ENCODE results near the gene NELL1.

NELL1 gene

GRCh38 chr11:21421711-21422329 is 752.4 kb downstream of the NELL1 start:
- Histone ChIP-seq H3K36me3 (ENCODE audit: control insufficient read depth, insufficient read depth, low read length) (no peaks in the 10 kb centered on the region), H3K9me3 (ENCODE audit: control insufficient read depth, low read length) (no peaks in the 10 kb centered on the region), H3K4me1 (ENCODE audit: control insufficient read depth, insufficient read depth, low read length, poor library complexity, severe bottlenecking) (no peaks in the 10 kb centered on the region), H3K4me3 (ENCODE audit: extremely low read depth, insufficient read depth, low read length, poor library complexity, severe bottlenecking) (no peak overlapping the region), H3K27ac (ENCODE audit: low read depth, low read length, severe bottlenecking) (peak overlapping the region; percentile 13)
- WGBS, 2 experiments (ENCODE audit: insufficient coverage in 2 of 2) = no CpG with 5 or more reads among the region's 5 CpGs

- no peaks in the 10 kb centered on the region for H3K36me3 ChIP-seq (ENCODE audit: control insufficient read depth, insufficient read depth, low read length)
- no peaks in the 10 kb centered on the region for H3K9me3 ChIP-seq (ENCODE audit: control insufficient read depth, low read length)
- no peak overlapping the region for H3K4me3 ChIP-seq (ENCODE audit: extremely low read depth, insufficient read depth, low read length, poor library complexity, severe bottlenecking)
- WGBS, 2 experiments (ENCODE audit: insufficient coverage in 2 of 2) = 90 to 100% methylated on average over 2 of the region's 3 CpGs
- no peaks in the 10 kb centered on the region for H3K4me1 ChIP-seq (ENCODE audit: control insufficient read depth, insufficient read depth, low read length, poor library complexity, severe bottlenecking)
- H3K27ac ChIP-seq (ENCODE audit: low read depth, low read length, severe bottlenecking) = no peak overlapping the region
Observed at GRCh38 chr11:21426931-21427330, 757.5 kb downstream of the NELL1 start.

DNA sequence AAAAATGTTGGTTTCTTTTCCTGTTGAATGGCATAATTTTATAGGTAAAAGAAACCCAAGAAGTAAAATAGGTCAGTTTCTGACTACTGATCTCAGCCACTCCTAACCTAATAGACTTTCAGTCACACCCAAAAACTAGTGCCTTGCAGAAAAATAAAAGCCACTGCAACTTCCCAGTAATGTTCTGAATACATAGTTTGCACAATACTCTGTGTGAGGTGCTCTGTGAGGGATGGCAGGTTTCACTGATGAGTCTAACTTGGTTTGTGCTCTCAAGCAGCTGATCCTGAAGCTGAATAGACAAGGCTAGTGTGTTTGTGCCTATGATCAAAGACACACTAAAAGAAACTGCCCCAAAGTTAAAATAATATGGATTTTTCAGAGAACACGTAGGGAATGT is 758.3 kb downstream of the NELL1 start:
- no peaks in the 10 kb centered on the region for H3K9me3 ChIP-seq (ENCODE audit: control insufficient read depth, low read length)
- no peaks in the 10 kb centered on the region for H3K36me3 ChIP-seq (ENCODE audit: control insufficient read depth, insufficient read depth, low read length)
- no peak overlapping the region for H3K27ac ChIP-seq (ENCODE audit: low read depth, low read length, severe bottlenecking)
- 60 to 88% methylated on average over 1 of the region's 1 CpG for WGBS, 2 experiments (ENCODE audit: insufficient coverage in 2 of 2)
- no peak overlapping the region for H3K4me3 ChIP-seq (ENCODE audit: extremely low read depth, insufficient read depth, low read length, poor library complexity, severe bottlenecking)
- H3K4me1 ChIP-seq (ENCODE audit: control insufficient read depth, insufficient read depth, low read length, poor library complexity, severe bottlenecking) = no peaks in the 10 kb centered on the region

- Histone ChIP-seq H3K27ac (ENCODE audit: low read depth, low read length, severe bottlenecking) (no peak overlapping the region), H3K36me3 (ENCODE audit: control insufficient read depth, insufficient read depth, low read length) (no peaks in the 10 kb centered on the region), H3K4me1 (ENCODE audit: control insufficient read depth, insufficient read depth, low read length, poor library complexity, severe bottlenecking) (no peaks in the 10 kb centered on the region), H3K4me3 (ENCODE audit: extremely low read depth, insufficient read depth, low read length, poor library complexity, severe bottlenecking) (no peak overlapping the region), H3K9me3 (ENCODE audit: control insufficient read depth, low read length) (no peaks in the 10 kb centered on the region)
- no CpG with 5 or more reads among the region's 1 CpG for WGBS, 2 experiments (ENCODE audit: insufficient coverage in 2 of 2)
Observed at GRCh38 chr11:21428796-21429195, 759.4 kb downstream of the NELL1 start.

DNA sequence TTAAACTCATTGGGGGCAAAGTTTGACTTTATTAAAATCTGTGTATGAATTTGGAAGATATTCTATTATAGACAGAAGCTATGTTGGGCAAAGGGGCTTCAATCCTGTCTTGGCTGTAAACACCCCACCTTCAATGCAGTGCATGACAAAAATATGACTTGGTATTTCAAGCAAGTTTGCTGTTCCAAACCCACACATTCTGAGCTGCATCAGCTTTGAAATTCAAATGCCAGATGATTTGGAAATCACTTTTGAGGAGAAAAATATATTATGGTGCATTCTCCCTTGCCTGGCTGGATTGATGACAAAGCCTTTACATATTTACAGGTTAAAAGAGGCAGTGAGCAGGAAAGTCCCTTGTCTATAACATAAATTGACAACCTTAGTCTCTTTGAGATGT is 760.0 kb downstream of the NELL1 start:
- Histone ChIP-seq H3K36me3 (ENCODE audit: control insufficient read depth, insufficient read depth, low read length) (no peaks in the 10 kb centered on the region), H3K9me3 (ENCODE audit: control insufficient read depth, low read length) (no peaks in the 10 kb centered on the region), H3K27ac (ENCODE audit: low read depth, low read length, severe bottlenecking) (no peak overlapping the region)

DNA sequence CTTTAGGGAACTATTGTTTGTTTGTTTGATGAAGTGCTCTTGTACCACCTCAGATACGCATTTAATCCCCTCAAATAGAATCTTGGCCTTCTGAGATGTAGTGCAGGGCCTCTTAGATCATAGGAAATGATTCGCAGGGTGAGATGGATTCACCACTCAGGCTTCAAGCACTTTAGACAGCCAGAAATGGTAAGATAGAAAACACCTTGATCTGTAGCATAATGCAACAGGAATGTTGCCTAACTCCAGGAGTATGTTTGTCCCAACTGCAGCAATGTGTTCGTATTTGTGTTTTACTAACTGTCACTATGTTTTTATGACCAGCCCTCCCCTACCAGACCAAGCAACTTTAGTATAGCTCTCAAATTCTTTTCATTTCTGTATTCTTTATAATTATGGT is 761.2 kb downstream of the NELL1 start:
- no peaks in the 10 kb centered on the region for H3K9me3 ChIP-seq (ENCODE audit: control insufficient read depth, low read length)
- no peaks in the 10 kb centered on the region for H3K36me3 ChIP-seq (ENCODE audit: control insufficient read depth, insufficient read depth, low read length)
- no peak overlapping the region for H3K27ac ChIP-seq (ENCODE audit: low read depth, low read length, severe bottlenecking)
- no peaks in the 10 kb centered on the region for H3K4me1 ChIP-seq (ENCODE audit: control insufficient read depth, insufficient read depth, low read length, poor library complexity, severe bottlenecking)
- WGBS, 2 experiments (ENCODE audit: insufficient coverage in 2 of 2) = 100% methylated on average over 1 to 2 of the region's 3 CpGs
- no peak overlapping the region for H3K4me3 ChIP-seq (ENCODE audit: extremely low read depth, insufficient read depth, low read length, poor library complexity, severe bottlenecking)

More for the DNA sequence above, 760.0 kb downstream of the NELL1 start:
- H3K4me1 ChIP-seq (ENCODE audit: control insufficient read depth, insufficient read depth, low read length, poor library complexity, severe bottlenecking) = no peaks in the 10 kb centered on the region
- no peak overlapping the region for H3K4me3 ChIP-seq (ENCODE audit: extremely low read depth, insufficient read depth, low read length, poor library complexity, severe bottlenecking)

GRCh38 chr11:21446939-21447590 is 777.7 kb downstream of the NELL1 start:
- Histone ChIP-seq H3K4me1 (ENCODE audit: control insufficient read depth, insufficient read depth, low read length, poor library complexity, severe bottlenecking) (no peaks in the 10 kb centered on the region), H3K9me3 (ENCODE audit: control insufficient read depth, low read length) (no peaks in the 10 kb centered on the region), H3K4me3 (ENCODE audit: extremely low read depth, insufficient read depth, low read length, poor library complexity, severe bottlenecking) (no peak overlapping the region), H3K36me3 (ENCODE audit: control insufficient read depth, insufficient read depth, low read length) (no peaks in the 10 kb centered on the region), H3K27ac (ENCODE audit: low read depth, low read length, severe bottlenecking) (no peak overlapping the region)
- 83 to 87% methylated on average over 2 of the region's 2 CpGs for WGBS, 2 experiments (ENCODE audit: insufficient coverage in 2 of 2)

GRCh38 chr11:21447871-21448270 is 778.5 kb downstream of the NELL1 start:
- WGBS, 2 experiments (ENCODE audit: insufficient coverage in 2 of 2) = 70 to 100% methylated on average over 1 to 2 of the region's 3 CpGs
- H3K4me3 ChIP-seq (ENCODE audit: extremely low read depth, insufficient read depth, low read length, poor library complexity, severe bottlenecking) = no peak overlapping the region
- no peaks in the 10 kb centered on the region for H3K9me3 ChIP-seq (ENCODE audit: control insufficient read depth, low read length)
- H3K36me3 ChIP-seq (ENCODE audit: control insufficient read depth, insufficient read depth, low read length) = no peaks in the 10 kb centered on the region
- no peak overlapping the region for H3K27ac ChIP-seq (ENCODE audit: low read depth, low read length, severe bottlenecking)
- H3K4me1 ChIP-seq (ENCODE audit: control insufficient read depth, insufficient read depth, low read length, poor library complexity, severe bottlenecking) = no peaks in the 10 kb centered on the region

GRCh38 chr11:21456186-21456585 is 786.8 kb downstream of the NELL1 start:
- Histone ChIP-seq H3K4me1 (ENCODE audit: control insufficient read depth, insufficient read depth, low read length, poor library complexity, severe bottlenecking) (no peaks in the 10 kb centered on the region), H3K36me3 (ENCODE audit: control insufficient read depth, insufficient read depth, low read length) (no peaks in the 10 kb centered on the region), H3K9me3 (ENCODE audit: control insufficient read depth, low read length) (no peaks in the 10 kb centered on the region), H3K4me3 (ENCODE audit: extremely low read depth, insufficient read depth, low read length, poor library complexity, severe bottlenecking) (no peak overlapping the region), H3K27ac (ENCODE audit: low read depth, low read length, severe bottlenecking) (no peak overlapping the region)
- 63% methylated on average over 1 of the region's 1 CpG; no CpG with 5 or more reads in 1 of the 2 experiments for WGBS, 2 experiments (ENCODE audit: insufficient coverage in 2 of 2)

DNA sequence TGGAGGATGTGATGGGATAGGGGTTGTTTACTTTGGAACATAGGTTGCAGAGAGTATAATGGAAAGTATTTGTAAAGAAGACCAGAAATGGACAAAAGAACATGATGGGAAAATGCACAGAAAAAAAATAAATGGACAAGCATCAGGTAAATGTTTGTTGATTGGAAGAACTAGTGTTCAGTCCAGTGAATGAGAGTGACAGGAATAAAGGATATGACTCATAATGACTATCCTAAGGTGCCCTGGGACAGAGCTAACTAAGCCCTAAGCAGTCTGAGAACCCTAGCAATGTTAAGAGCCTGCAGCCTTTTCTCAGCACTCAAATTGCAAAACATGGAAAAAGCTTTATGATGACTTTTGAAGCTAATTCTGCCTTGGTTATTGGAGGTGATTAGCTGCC is 790.7 kb downstream of the NELL1 start:
- no peak overlapping the region for H3K4me3 ChIP-seq (ENCODE audit: extremely low read depth, insufficient read depth, low read length, poor library complexity, severe bottlenecking)
- no peaks in the 10 kb centered on the region for H3K4me1 ChIP-seq (ENCODE audit: control insufficient read depth, insufficient read depth, low read length, poor library complexity, severe bottlenecking)
- no peaks in the 10 kb centered on the region for H3K36me3 ChIP-seq (ENCODE audit: control insufficient read depth, insufficient read depth, low read length)
- H3K27ac ChIP-seq (ENCODE audit: low read depth, low read length, severe bottlenecking) = no peak overlapping the region
- H3K9me3 ChIP-seq (ENCODE audit: control insufficient read depth, low read length) = no peaks in the 10 kb centered on the region

DNA sequence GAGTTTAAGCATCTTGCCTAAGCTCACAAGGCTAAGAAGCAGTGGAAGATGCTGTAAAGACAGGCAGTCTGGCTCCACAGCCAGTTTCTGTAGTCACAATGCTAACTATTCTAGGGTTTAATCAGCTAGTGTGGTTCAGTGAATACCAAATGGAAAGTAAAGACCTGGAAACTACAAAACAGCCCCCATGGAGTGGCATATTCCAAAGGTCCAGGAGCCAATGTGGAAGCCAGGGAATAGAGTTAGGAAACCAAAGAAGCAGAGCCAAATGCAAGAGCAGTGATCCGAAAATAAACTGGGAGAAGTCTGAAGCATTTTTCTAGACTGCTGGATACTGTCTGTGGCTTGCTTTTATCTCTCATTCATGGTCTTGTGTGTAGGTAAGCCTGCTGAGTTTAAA is 792.3 kb downstream of the NELL1 start:
- Histone ChIP-seq H3K4me3 (ENCODE audit: extremely low read depth, insufficient read depth, low read length, poor library complexity, severe bottlenecking) (no peak overlapping the region), H3K4me1 (ENCODE audit: control insufficient read depth, insufficient read depth, low read length, poor library complexity, severe bottlenecking) (no peaks in the 10 kb centered on the region), H3K27ac (ENCODE audit: low read depth, low read length, severe bottlenecking) (no peak overlapping the region), H3K36me3 (ENCODE audit: control insufficient read depth, insufficient read depth, low read length) (no peaks in the 10 kb centered on the region), H3K9me3 (ENCODE audit: control insufficient read depth, low read length) (no peaks in the 10 kb centered on the region)
- WGBS, 2 experiments (ENCODE audit: insufficient coverage in 2 of 2) = 79 to 100% methylated on average over 1 of the region's 1 CpG

Data from mesodermal cell (in vitro differentiated cells).